ENCODE data around the gene CDH23. TPM values are rescaled to one million over a fixed set of nuclear protein-coding genes. Genes with fewer than 3 reads are reported as not detected.

The CDH23 gene
- total RNA-seq, 1 experiment from 2014 or later: not detected

- H3K36me3 ChIP-seq (ENCODE audit: low read depth, low read length): no peaks in the 10 kb centered on the region
- ATAC-seq: no peak
- H3K9me2 ChIP-seq (replicated peaks; ENCODE audit: low read length): no peaks in the 10 kb centered on the region
- TF ChIP-seq CTCF (conservative IDR thresholded peaks at IDR 0.05; ENCODE audit: low read depth, low read length): no peak
- no peak for TF ChIP-seq EZH2 (IDR thresholded peaks at IDR 0.05; ENCODE audit: low read length, unreplicated experiment)
- TF ChIP-seq EZH2phosphoT487 (IDR thresholded peaks at IDR 0.05; ENCODE audit: borderline replicate concordance, low read length): no peak
- H3K27ac ChIP-seq (ENCODE audit: low read length): no peak overlapping the region
- ChIA-PET CTCF (no interaction called here), POLR2A (ENCODE audit: unreplicated experiment) (no interaction called here)
- H3K79me2 ChIP-seq (ENCODE audit: low read length): no peaks in the 10 kb centered on the region
- no peak overlapping the region for H3K4me2 ChIP-seq (ENCODE audit: low read length)
- intact Hi-C loops (cut with micrococcal nuclease): no loop called here
- no peaks in the 10 kb centered on the region for H4K20me1 ChIP-seq (ENCODE audit: low read length)
- no TSS peak for BruUV-seq (replicated peaks)
- H3K4me1 ChIP-seq (ENCODE audit: insufficient read depth, low read length): no peaks in the 10 kb centered on the region
- no peak overlapping the region for H3K4me3 ChIP-seq (ENCODE audit: low read length)
- H3K9ac ChIP-seq (ENCODE audit: low read length): no peak overlapping the region
- peaks cover 10% of the 10 kb centered on the region for H3K27me3 ChIP-seq (ENCODE audit: low read length)
- no peak for DNase-seq
- no peaks in the 10 kb centered on the region for H3K9me3 ChIP-seq (ENCODE audit: low read length)
- no peak overlapping the region for H2AFZ ChIP-seq (ENCODE audit: low read length)
- no peaks in the 10 kb centered on the region for H3F3A ChIP-seq (ENCODE audit: low read length, unreplicated experiment)
Observed at GRCh38 chr10:71472466-71472865, 75.7 kb downstream of the CDH23 start.

GRCh38 chr10:71472912-71473311 lies 76.2 kb downstream of the CDH23 start:
- CTCF ChIA-PET: no interaction called here

More at GRCh38 chr10:71472912-71473311, 76.2 kb downstream of the CDH23 start:
- TF ChIP-seq EZH2phosphoT487 (IDR thresholded peaks at IDR 0.05; ENCODE audit: borderline replicate concordance, low read length): no peak
- no peak for TF ChIP-seq EZH2 (IDR thresholded peaks at IDR 0.05; ENCODE audit: low read length, unreplicated experiment)
- no peak for TF ChIP-seq CTCF (conservative IDR thresholded peaks at IDR 0.05; ENCODE audit: low read depth, low read length)
- Histone ChIP-seq H3K9me3 (ENCODE audit: low read length) (no peaks in the 10 kb centered on the region), H3K27ac (ENCODE audit: low read length) (no peak overlapping the region), H3K79me2 (ENCODE audit: low read length) (no peaks in the 10 kb centered on the region), H3K4me1 (ENCODE audit: insufficient read depth, low read length) (no peaks in the 10 kb centered on the region), H3K9ac (ENCODE audit: low read length) (no peak overlapping the region), H3K27me3 (ENCODE audit: low read length) (peaks cover 14% of the 10 kb centered on the region), H3F3A (ENCODE audit: low read length, unreplicated experiment) (no peaks in the 10 kb centered on the region), H3K9me2 (replicated peaks; ENCODE audit: low read length) (no peaks in the 10 kb centered on the region), H2AFZ (ENCODE audit: low read length) (no peak overlapping the region), H4K20me1 (ENCODE audit: low read length) (no peaks in the 10 kb centered on the region), H3K4me2 (ENCODE audit: low read length) (no peak overlapping the region), H3K36me3 (ENCODE audit: low read depth, low read length) (no peaks in the 10 kb centered on the region), H3K4me3 (ENCODE audit: low read length) (no peak overlapping the region)
- BruUV-seq (replicated peaks): no TSS peak
- POLR2A ChIA-PET (ENCODE audit: unreplicated experiment): no interaction called here
- no peak for ATAC-seq
- intact Hi-C loops (cut with micrococcal nuclease): no loop called here
- DNase-seq: no peak
